HTERT RPE-1 (cell line): Measurements from ENCODE around the gene NCR2.

Experiments used
- in situ Hi-C: fragments of 300-500 bp; cut with MboI; formaldehyde crosslinking; loops from 4 replicates; pipeline ENCODE4 v1.14.3; 2020; ENCODE audit warnings: low sequenced_read_pairs

The NCR2 gene

DNA sequence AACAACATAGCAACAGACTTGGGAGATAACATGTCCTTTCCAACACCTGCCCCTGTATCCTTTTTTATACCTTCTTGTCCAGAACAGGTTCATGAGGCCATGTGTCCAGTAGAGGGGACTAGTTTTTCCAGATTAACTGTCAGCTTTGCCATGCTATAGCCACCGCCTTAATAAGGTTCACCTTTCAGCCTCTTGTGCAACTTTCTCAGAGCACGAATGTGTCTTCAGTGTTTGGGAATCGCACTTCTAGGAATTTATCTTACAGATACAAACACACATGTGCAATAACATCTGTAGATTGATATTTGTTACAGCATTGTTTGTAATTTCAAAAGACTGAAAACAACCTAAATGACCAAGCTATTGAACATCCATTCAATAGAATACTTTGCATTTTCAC is 21.4 kb downstream of the NCR2 start:
- in situ Hi-C loops, result no loop called here

DNA sequence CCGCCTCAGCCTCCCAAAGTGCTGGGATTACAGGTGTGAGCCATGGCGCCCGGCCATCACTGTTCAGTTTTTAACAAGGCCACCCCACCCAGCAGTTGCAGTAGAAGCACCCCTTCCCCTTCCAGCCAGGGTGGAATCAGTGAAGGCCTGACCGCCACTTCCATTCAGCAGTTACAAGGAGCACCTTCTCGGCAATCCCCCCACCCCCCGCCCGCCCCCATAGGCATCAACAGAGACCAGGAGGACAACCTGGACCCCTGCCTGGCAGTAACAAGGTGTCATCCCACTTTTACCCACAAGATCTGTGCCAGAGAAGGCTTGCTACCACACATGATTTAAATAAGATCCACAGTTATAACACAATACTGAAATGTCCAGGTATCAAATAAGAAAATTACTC is 23.1 kb downstream of the NCR2 start:
- in situ Hi-C loops, result no loop called here

DNA sequence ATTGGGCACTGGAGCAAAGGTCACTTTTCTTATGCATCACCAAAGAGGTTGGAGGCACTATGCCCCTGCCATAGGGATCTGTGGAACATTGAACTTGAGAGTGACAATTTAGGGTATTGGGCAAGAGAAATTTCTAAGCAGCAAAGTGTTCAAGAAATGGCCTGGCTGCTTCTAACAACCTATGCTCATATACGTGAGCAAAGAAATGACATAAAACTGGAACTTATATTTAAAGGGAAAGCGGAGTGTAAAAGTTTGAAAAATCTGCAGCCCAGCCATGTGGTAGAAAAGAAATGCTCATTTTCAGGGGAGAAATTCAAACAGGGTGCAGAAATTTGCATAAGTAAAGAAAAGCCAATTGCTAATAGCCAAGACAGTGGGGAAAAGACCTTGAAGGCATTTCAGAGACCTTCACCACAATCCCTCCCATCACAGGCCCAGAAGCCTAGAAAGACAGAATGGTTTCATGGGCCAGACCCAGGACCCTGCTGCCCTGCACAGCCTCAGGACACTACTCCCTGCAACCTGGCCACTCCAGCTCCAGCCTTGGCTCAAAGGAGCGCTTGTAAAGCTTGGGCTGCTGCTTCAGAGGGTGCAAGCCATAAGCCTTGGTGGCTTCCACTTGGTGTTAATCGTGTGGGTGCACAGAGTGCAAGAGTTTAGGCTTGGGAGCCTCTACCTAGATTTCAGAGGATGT is 24.4 kb downstream of the NCR2 start:
- in situ Hi-C loops, result no loop called here

DNA sequence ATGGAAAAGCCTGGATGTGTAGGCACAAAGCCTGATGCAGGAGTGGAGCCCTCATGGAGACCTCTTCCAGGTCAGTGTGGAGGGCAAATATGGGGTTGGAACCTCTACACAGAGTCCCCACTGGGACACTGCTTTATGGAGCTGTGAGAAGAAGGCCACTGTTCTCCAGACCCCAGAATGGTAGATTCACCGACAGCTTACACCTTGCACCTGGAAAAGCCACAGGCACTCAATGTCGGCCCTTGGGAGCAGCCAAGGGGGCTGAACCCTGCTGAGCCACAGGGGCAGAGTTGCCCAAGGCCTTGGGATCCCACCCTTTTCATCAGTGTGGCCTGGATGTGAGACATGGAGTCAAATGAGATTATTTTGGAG is 24.9 kb downstream of the NCR2 start:
- in situ Hi-C loops, result no loop called here

- in situ Hi-C loops, result no loop called here
Observed at GRCh38 chr6:41366150-41366549, 30.7 kb downstream of the NCR2 start.

- in situ Hi-C loops, result no loop called here
Observed at GRCh38 chr6:41367061-41367460, 31.7 kb downstream of the NCR2 start.

DNA sequence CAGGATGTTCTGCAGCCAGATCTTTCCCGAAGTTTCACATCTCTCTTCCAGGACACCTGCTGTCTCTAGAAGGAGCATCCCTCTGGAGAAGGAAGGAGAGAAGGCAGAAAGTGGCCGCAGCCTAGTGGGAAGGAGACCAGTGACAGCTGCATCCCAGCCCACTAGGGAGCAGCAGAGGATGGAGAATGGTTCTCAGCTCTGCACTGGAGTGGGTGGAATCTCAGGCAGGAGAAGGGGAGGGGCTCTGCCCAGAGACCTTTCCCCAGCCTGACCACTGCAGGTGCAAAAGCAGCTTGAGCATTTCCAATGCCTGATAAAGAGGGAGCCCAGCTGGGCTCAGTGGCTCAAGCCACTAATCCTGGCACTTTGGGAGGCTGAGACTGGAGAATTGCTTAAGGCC is 32.3 kb downstream of the NCR2 start:
- in situ Hi-C loops, result no loop called here

DNA sequence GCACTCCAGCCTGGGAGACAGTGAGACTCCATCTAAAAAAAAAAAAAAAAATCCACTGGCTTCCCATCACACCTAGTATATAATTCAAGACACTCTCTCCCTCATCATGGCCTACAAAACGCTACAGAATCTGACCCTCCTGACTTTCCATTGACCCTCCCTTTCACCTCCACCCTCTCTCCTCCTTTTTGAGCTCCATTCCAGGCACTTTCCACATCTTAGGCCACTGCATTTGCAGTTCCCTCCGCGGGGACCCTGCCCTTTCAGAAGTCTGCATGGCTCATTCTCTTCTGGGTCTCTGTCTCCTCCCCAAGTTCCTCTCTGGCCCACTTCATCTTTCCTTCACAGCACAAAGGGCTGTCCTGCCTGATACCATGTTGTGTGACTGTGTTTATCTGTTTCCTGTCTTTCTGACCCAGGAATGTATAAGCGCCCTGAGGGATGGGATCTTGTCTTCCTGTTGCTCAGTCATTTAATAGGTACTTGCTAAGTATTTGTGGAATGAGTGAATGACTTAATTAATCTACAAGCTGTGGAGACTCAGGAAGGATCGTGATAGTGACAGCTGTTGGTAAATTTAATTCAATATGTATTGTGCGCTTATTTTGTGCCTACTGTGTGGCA is 35.2 kb downstream of the NCR2 start:
- in situ Hi-C loops, result no loop called here

DNA sequence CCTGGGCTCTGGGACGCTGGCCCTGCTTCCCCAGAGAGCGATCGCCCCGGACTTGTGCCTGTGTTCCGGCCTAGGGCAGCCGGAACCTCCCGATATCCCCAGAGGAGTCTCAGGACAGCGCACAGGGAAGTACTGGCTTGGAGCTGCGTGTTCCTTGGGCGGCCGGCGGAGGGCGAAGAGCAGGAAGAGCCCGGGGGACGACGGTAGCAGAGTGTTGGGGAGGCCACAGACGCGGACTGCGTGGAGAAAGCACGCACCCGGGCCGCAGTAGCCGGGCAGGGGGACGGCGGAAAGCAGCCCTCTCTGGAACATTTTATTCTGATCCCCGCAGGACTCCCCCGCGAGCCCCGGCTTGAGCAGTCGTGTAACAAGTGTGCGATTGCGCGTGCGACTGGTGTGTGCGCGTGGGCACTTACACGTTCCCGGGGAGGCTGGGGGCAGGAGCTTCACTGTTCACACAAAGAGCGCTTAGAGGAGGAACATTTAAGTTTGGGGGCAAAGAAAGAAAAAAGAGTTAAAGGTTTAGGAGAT is 36.1 kb downstream of the NCR2 start:
- in situ Hi-C loops, result no loop called here

DNA sequence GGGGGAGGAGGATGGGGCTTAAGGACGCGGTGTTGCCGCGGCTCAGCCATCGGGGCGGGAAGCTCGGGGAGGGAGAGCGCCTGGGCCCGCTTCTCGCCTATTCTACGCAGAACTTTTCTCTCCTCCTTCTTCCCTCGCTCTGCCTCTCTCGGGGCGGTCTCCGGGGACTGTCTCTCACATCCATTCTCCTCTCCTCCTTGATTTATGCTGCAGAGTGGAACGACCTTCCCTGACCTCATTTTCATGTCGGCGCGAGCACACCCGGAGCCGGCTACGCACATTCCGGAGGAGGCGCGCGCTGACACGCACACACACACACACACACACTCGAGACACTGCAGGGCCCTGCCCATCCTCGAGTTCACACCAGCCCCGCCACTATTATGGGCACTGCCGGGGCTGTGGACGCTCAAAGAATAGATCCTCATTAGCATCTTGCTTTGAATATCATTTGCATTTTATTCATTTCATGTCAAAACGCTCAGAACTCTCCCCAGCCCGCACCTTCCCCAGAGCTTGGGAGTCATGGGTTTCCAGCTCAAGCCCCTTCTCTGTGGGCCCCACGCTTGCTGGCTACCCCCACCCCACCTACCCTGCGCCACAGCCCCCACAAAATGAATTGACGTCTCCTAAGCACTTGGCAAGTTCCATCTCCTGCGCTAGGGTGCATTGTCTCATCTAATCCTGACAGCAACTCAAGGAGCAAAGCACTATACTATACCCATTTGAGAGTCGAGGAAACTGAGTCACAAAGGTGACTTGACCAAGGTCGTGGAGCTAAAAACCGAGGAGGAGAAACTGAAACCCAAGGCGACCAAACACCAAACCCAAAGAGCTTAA is 36.8 kb downstream of the NCR2 start:
- in situ Hi-C loops, result no loop called here

- in situ Hi-C loops, result no loop called here
Observed at GRCh38 chr6:41372832-41373626, 37.6 kb downstream of the NCR2 start.

- in situ Hi-C loops, result no loop called here
Observed at GRCh38 chr6:41373627-41373918, 38.2 kb downstream of the NCR2 start.

- in situ Hi-C loops, result no loop called here
Observed at GRCh38 chr6:41373919-41374617, 38.7 kb downstream of the NCR2 start.

- in situ Hi-C loops, result no loop called here
Observed at GRCh38 chr6:41374618-41375590, 39.5 kb downstream of the NCR2 start.

- in situ Hi-C loops, result no loop called here
Observed at GRCh38 chr6:41375598-41376151, 40.3 kb downstream of the NCR2 start.

GRCh38 chr6:41376176-41376575 is 40.8 kb downstream of the NCR2 start:
- in situ Hi-C loops, result no loop called here

GRCh38 chr6:41377071-41377470 is 41.7 kb downstream of the NCR2 start:
- in situ Hi-C loops, result no loop called here

DNA sequence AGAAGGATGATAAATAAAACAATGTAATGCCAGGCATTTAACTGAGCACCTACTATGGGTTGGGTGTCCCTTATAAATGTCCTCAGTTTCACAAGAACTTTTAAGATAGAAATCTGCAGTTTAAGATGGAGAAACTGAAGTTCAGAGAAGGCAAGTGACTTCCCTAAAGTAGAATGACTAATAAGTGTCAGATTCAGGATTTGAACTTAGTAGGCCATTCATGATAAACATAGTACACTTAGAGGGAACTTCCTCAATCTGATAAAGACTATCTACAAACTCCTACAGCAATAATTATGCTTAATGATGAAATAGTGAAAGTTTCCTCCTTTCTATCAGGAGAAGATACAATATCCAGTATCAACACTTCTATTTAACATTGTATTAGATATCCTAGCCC is 43.9 kb downstream of the NCR2 start:
- in situ Hi-C loops, result no loop called here

DNA sequence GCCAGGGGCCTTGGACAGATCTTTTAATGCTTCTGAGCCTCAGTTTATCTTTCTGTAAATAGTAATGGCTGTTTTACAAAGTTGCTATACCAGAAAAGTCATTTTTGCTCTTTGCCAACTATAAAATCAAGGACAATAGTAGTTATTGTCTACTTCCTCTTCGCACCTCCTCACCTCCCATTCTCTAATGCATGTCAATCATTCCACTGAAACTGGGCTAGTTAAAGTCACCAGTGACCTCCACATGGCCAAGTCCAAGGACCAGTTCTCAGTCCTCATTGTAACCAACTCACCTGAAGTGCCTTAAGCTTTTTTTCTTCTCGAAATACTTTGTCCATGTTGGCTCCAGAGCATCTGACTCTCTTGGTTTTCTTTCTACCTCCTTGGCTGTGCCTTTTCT is 51.2 kb downstream of the NCR2 start:
- in situ Hi-C loops, result no loop called here
